ENCODE results near the gene HGFAC. TPM values are rescaled to one million over a fixed set of nuclear protein-coding genes. Genes with fewer than 3 reads are reported as not detected.

The HGFAC gene
- total RNA-seq, 1 experiment from 2014 or later = 0.20 TPM

DNA sequence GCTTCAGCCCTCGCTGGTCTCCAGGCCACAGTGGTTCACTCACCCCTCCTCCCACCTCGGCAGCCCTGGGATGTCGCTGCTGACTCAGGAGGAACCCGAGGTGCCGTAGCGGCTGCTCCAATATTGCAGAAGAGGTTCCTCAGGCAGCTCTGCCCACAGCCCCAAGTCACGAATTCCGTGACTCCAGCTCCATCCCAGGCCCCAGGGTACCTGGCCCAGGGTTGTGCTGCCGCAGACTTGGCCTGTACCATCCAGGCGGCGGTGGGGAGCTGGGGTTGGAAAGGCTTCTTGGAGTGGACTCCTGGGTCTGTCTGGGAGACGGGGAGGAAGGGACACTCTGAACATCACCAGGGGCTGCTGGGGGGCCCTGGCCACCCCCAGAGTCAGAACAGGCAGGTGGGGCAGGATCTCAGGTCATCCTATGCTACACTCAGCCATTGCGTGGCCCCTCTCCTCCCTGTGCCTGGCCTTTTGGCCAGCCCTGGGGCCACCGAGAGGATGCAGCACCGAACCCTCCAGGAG lies 728 bp upstream of the HGFAC start:
- Mint-ChIP-seq H3K36me3 (no peaks in the 10 kb centered on the region), H3K4me1 (no peaks in the 10 kb centered on the region), H3K4me3 (no peak overlapping the region), H3K27me3 (ENCODE audit: low read depth) (no peaks in the 10 kb centered on the region), H3K9me3 (no peaks in the 10 kb centered on the region), H3K27ac (no peak overlapping the region)
- POLR2A ChIA-PET = no interaction called here
- DNase-seq (ENCODE audit: low spot score) = no peak
- TF ChIP-seq CREB1 (CRISPR knock-in tag; IDR thresholded peaks at IDR 0.05) = no peak
- no peak for TF ChIP-seq SP1 (CRISPR knock-in tag; conservative IDR thresholded peaks at IDR 0.05)
- TF ChIP-seq NFYB (CRISPR knock-in tag; conservative IDR thresholded peaks at IDR 0.05; ENCODE audit: low read depth) = no peak
- no peak for TF ChIP-seq TEAD1 (CRISPR knock-in tag; IDR thresholded peaks at IDR 0.05)
- no peak for TF ChIP-seq CDX4 (CRISPR knock-in tag; IDR thresholded peaks at IDR 0.05; ENCODE audit: borderline replicate concordance)
- no peak for TF ChIP-seq JUN (CRISPR knock-in tag; IDR thresholded peaks at IDR 0.05)
- TF ChIP-seq ARID4B (CRISPR knock-in tag; IDR thresholded peaks at IDR 0.05; ENCODE audit: borderline replicate concordance) = no peak
- TF ChIP-seq ESRRA (CRISPR knock-in tag; IDR thresholded peaks at IDR 0.05; ENCODE audit: borderline replicate concordance) = no peak
- TF ChIP-seq MYBL2 (CRISPR knock-in tag; IDR thresholded peaks at IDR 0.05) = no peak
- TF ChIP-seq, protein P1, sequence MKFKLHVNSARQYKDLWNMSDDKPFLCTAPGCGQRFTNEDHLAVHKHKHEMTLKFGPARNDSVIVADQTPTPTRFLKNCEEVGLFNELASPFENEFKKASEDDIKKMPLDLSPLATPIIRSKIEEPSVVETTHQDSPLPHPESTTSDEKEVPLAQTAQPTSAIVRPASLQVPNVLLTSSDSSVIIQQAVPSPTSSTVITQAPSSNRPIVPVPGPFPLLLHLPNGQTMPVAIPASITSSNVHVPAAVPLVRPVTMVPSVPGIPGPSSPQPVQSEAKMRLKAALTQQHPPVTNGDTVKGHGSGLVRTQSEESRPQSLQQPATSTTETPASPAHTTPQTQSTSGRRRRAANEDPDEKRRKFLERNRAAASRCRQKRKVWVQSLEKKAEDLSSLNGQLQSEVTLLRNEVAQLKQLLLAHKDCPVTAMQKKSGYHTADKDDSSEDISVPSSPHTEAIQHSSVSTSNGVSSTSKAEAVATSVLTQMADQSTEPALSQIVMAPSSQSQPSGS (CRISPR knock-in tag; IDR thresholded peaks at IDR 0.05; ENCODE audit: borderline replicate concordance, low read depth) = no peak
- no peak for TF ChIP-seq E2F5 (CRISPR knock-in tag; IDR thresholded peaks at IDR 0.05)
- no peak for TF ChIP-seq FOXP4 (CRISPR knock-in tag; IDR thresholded peaks at IDR 0.05)
- TF ChIP-seq, protein P2, sequence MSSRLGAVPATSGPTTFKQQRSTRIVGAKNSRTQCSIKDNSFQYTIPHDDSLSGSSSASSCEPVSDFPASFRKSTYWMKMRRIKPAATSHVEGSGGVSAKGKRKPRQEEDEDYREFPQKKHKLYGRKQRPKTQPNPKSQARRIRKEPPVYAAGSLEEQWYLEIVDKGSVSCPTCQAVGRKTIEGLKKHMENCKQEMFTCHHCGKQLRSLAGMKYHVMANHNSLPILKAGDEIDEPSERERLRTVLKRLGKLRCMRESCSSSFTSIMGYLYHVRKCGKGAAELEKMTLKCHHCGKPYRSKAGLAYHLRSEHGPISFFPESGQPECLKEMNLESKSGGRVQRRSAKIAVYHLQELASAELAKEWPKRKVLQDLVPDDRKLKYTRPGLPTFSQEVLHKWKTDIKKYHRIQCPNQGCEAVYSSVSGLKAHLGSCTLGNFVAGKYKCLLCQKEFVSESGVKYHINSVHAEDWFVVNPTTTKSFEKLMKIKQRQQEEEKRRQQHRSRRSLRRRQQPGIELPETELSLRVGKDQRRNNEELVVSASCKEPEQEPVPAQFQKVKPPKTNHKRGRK (CRISPR knock-in tag; IDR thresholded peaks at IDR 0.05; ENCODE audit: borderline replicate concordance) = no peak
- no peak for TF ChIP-seq SMAD3 (CRISPR knock-in tag; IDR thresholded peaks at IDR 0.05; ENCODE audit: borderline replicate concordance)
- TF ChIP-seq, protein P3, sequence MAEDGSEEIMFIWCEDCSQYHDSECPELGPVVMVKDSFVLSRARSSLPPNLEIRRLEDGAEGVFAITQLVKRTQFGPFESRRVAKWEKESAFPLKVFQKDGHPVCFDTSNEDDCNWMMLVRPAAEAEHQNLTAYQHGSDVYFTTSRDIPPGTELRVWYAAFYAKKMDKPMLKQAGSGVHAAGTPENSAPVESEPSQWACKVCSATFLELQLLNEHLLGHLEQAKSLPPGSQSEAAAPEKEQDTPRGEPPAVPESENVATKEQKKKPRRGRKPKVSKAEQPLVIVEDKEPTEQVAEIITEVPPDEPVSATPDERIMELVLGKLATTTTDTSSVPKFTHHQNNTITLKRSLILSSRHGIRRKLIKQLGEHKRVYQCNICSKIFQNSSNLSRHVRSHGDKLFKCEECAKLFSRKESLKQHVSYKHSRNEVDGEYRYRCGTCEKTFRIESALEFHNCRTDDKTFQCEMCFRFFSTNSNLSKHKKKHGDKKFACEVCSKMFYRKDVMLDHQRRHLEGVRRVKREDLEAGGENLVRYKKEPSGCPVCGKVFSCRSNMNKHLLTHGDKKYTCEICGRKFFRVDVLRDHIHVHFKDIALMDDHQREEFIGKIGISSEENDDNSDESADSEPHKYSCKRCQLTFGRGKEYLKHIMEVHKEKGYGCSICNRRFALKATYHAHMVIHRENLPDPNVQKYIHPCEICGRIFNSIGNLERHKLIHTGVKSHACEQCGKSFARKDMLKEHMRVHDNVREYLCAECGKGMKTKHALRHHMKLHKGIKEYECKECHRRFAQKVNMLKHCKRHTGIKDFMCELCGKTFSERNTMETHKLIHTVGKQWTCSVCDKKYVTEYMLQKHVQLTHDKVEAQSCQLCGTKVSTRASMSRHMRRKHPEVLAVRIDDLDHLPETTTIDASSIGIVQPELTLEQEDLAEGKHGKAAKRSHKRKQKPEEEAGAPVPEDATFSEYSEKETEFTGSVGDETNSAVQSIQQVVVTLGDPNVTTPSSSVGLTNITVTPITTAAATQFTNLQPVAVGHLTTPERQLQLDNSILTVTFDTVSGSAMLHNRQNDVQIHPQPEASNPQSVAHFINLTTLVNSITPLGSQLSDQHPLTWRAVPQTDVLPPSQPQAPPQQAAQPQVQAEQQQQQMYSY (CRISPR knock-in tag; IDR thresholded peaks at IDR 0.05) = no peak
- TF ChIP-seq MLX (CRISPR knock-in tag; IDR thresholded peaks at IDR 0.05) = no peak
- TF ChIP-seq HMGA2 (CRISPR knock-in tag; IDR thresholded peaks at IDR 0.05) = no peak
- CTCF ChIA-PET = interaction anchor here (0.8 to 5.0 kb wide), 5 partner anchors 10 to 95 kb away, joined by 3 to 35 read pairs (median 3); no protein-coding TSS in a partner anchor
- no peak for ATAC-seq

Measured in WTC11 (cell line).